Activated CD4-positive, alpha-beta memory T cell treated with anti-CD3 and anti-CD28 coated beads, Interleukin-2, amount 10 ng/mL, durations not matched to agents 7 days and 5 days (primary cell): ENCODE data around the gene XYLT1. TPM values are rescaled to one million over a fixed set of nuclear protein-coding genes. Genes with fewer than 3 reads are reported as not detected.

ENCODE experiments used
- CTCF ChIA-PET: fragments of 350-600 bp; sonication (Branson Sonifier 250); formaldehyde crosslinking; loops from one replicate; lab custom pipeline; 2021; ENCODE audit warnings: antibody characterized with exemption, inconsistent platforms; lab: Charles Lee
- POLR2A ChIA-PET: fragments of 350-600 bp; sonication (Branson Sonifier 250); formaldehyde crosslinking; loops from one replicate; lab custom pipeline; 2021; ENCODE audit warnings: antibody characterized with exemption; lab: Charles Lee
- DNase-seq: peaks from one replicate; pipeline ENCODE4 v3.0.0-alpha.2; 2020
- H3K27ac Mint-ChIP-seq: one replicate; pipeline ENCODE4 v1.8.0; 2021; ENCODE audit warnings: mild to moderate bottlenecking, mixed read lengths
- H3K27me3 Mint-ChIP-seq: one replicate; pipeline ENCODE4 v1.8.0; 2021; ENCODE audit warnings: mixed read lengths
- H3K36me3 Mint-ChIP-seq: one replicate; pipeline ENCODE4 v1.8.0; 2021; ENCODE audit warnings: low read depth, mixed read lengths
- H3K4me1 Mint-ChIP-seq: one replicate; pipeline ENCODE4 v1.8.0; 2021; ENCODE audit warnings: mixed read lengths
- H3K4me3 Mint-ChIP-seq: one replicate; pipeline ENCODE4 v1.8.0; 2021; ENCODE audit warnings: mild to moderate bottlenecking, mixed read lengths
- H3K9me3 Mint-ChIP-seq: one replicate; pipeline ENCODE4 v1.8.0; 2021; ENCODE audit warnings: mixed read lengths
- total RNA-seq, 2 experiments: library from RNA; stranded (reverse); gene quantifications; one replicate each; pipeline ENCODE4 v1.2.3, GENCODE V29; 2021

XYLT1 gene
- total RNA-seq, 2 experiments from 2014 or later = 30.2 to 34.9 TPM

DNA sequence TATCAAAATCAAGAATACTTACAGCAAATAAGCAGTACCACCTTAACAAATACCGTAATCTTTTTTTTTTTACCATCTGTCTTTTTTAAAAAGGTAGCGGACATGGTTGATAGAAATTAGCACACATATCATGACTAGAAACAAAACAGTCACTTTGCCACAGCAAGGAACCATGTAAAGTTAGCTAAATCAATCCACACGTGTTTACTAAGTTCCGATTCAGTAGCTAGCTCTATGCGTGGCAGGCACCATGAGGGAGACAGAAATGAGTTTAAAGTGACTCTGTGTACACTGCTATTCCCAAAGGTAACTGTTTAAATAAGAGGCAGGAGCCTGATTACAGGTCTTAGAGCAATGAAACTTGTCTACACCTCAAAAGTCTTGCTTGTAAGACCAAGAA is 108.6 kb downstream of the XYLT1 start:
- DNase-seq = no peak
- peaks cover 93% of the 10 kb centered on the region for H3K4me1 Mint-ChIP-seq
- no peak overlapping the region for H3K4me3 Mint-ChIP-seq
- peaks cover 43% of the 10 kb centered on the region for H3K36me3 Mint-ChIP-seq
- ChIA-PET CTCF (interaction anchor here (1.0 kb wide), 1 partner anchor 9 kb away, joined by 3 read pairs; no protein-coding TSS in a partner anchor), POLR2A (interaction anchor here (6.6 to 15.6 kb wide), 2 partner anchors 7 to 18 kb away, joined by 65 to 353 read pairs; no protein-coding TSS in a partner anchor)
- H3K9me3 Mint-ChIP-seq = no peaks in the 10 kb centered on the region
- H3K27ac Mint-ChIP-seq = no peak overlapping the region
- no peaks in the 10 kb centered on the region for H3K27me3 Mint-ChIP-seq

DNA sequence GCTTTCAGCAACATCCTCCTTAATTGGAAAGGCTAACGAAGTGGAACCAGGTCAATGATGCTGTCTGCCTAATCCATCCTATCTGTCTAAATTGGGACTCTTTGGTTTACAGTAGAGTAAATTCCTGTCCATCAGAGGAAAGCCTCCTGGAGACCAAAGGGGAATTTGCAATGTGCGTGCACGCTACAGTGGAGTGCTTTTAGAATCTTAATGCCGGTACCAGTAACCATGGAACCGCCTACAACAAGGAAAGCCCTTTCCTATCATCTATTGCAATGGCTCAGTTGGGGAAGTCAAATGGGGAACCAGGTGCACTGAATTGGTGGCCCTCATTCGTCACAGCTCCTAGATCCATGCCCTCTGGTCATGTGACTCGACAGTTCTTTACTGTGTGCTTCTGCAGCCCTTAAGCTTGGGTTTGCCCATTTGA is 110.1 kb downstream of the XYLT1 start:
- Mint-ChIP-seq H3K27ac (peak overlapping the region; percentile 28), H3K4me3 (no peak overlapping the region), H3K27me3 (no peaks in the 10 kb centered on the region), H3K36me3 (peaks cover 34% of the 10 kb centered on the region), H3K9me3 (no peaks in the 10 kb centered on the region), H3K4me1 (peaks cover 80% of the 10 kb centered on the region)
- ChIA-PET POLR2A (interaction anchor here (0.6 to 15.6 kb wide), 4 partner anchors 9 to 1429 kb away, joined by 3 to 353 read pairs (median 36); partner anchors contain the start of gene RPS15A), CTCF (interaction anchor here (2.1 kb wide), 1 partner anchor 9 kb away, joined by 12 read pairs; no protein-coding TSS in a partner anchor)
- no peak for DNase-seq

DNA sequence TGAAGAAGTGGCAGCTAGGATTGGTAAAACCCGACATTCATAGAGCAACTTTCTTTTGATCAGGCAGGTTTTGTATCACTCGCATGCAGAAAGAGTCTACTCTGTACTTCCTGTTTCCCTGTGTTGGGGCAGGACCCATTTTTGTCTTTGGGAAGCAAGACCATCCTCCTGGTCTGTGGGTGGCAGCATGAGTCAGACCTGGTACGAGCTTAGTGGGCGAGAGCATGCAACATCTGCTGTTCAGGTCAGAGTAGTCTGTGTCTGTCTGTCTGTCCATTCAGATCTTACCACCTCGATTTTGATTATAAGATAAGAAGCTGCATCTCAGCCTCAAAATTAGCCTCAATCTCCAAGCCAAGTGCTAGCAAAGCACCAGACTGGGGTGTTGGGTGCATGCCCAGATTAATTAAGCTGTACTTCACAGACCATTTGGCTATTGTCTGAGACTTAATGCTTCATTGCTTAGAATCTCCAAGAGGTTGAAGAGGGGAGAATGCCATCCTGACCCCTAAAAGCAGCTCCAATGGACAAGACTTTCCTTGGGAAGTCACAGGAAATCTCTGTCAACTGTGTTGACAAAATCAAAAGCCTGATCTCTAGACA is 110.9 kb downstream of the XYLT1 start:
- peak; percentile 61 for DNase-seq
- Mint-ChIP-seq H3K27me3 (no peaks in the 10 kb centered on the region), H3K9me3 (no peaks in the 10 kb centered on the region), H3K27ac (peak overlapping the region; percentile 79), H3K4me3 (no peak overlapping the region), H3K36me3 (peaks cover 32% of the 10 kb centered on the region), H3K4me1 (peaks cover 72% of the 10 kb centered on the region)
- ChIA-PET CTCF (interaction anchor here (0.7 to 2.1 kb wide), 5 partner anchors 9 to 110 kb away, joined by 3 to 12 read pairs (median 3); no protein-coding TSS in a partner anchor), POLR2A (interaction anchor here (0.6 to 15.6 kb wide), 7 partner anchors 10 to 1430 kb away, joined by 3 to 353 read pairs (median 5); partner anchors contain the start of gene RPS15A)

DNA sequence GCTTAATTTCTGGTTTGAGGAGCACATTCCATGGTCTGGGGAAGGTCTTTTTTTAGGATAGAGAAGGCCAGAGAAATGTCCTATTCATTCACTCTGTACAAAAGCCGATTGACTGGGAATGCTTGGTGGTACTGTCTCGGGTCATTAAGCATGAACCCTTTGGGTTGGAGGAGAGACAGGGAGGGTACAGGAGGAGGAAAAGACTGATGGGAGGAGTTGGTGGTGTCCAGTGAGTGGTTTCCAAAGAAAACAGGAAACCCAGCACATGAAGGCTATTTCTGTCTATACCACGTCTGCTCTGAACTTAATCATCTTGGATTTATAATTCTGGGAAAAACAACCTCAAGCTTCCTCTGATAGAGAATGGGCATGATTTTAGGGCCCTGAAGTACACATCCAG is 111.9 kb downstream of the XYLT1 start:
- DNase-seq = no peak
- no peak overlapping the region for H3K4me3 Mint-ChIP-seq
- peak overlapping the region; percentile 79 for H3K27ac Mint-ChIP-seq
- H3K27me3 Mint-ChIP-seq = no peaks in the 10 kb centered on the region
- H3K9me3 Mint-ChIP-seq = no peaks in the 10 kb centered on the region
- POLR2A ChIA-PET = interaction anchor here (1.8 to 15.6 kb wide), 3 partner anchors 11 to 21 kb away, joined by 5 to 353 read pairs (median 65); no protein-coding TSS in a partner anchor
- peaks cover 62% of the 10 kb centered on the region for H3K4me1 Mint-ChIP-seq
- peaks cover 35% of the 10 kb centered on the region for H3K36me3 Mint-ChIP-seq
- CTCF ChIA-PET = interaction anchor here (1.0 to 2.1 kb wide), 3 partner anchors 8 to 12 kb away, joined by 3 to 12 read pairs (median 10); no protein-coding TSS in a partner anchor

DNA sequence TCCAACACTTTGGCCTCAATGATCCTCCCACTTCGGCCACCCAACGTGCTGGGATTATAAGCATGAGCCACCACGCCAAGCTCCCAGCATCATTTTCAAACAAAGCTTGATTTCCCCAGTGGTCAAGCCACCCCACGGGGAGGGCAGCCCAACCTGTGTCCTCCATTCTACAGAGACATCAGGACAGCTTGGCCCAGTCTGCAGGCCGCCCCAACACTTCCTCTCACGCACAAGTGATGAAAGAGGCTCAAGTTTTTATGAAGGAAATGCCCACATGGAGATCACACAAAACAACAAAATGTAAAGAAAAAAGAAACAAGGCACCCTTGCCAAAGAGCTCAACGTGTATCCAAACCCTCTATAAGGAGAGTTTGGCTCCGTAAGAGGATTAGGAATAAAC is 112.4 kb downstream of the XYLT1 start:
- no peaks in the 10 kb centered on the region for H3K9me3 Mint-ChIP-seq
- H3K4me1 Mint-ChIP-seq = peaks cover 62% of the 10 kb centered on the region
- no peak for DNase-seq
- ChIA-PET CTCF (interaction anchor here (2.1 kb wide), 1 partner anchor 11 kb away, joined by 12 read pairs; no protein-coding TSS in a partner anchor), POLR2A (interaction anchor here (1.8 to 15.6 kb wide), 3 partner anchors 11 to 21 kb away, joined by 5 to 353 read pairs (median 65); no protein-coding TSS in a partner anchor)
- H3K27me3 Mint-ChIP-seq = no peaks in the 10 kb centered on the region
- peaks cover 40% of the 10 kb centered on the region for H3K36me3 Mint-ChIP-seq
- peak overlapping the region; percentile 79 for H3K27ac Mint-ChIP-seq
- no peak overlapping the region for H3K4me3 Mint-ChIP-seq

DNA sequence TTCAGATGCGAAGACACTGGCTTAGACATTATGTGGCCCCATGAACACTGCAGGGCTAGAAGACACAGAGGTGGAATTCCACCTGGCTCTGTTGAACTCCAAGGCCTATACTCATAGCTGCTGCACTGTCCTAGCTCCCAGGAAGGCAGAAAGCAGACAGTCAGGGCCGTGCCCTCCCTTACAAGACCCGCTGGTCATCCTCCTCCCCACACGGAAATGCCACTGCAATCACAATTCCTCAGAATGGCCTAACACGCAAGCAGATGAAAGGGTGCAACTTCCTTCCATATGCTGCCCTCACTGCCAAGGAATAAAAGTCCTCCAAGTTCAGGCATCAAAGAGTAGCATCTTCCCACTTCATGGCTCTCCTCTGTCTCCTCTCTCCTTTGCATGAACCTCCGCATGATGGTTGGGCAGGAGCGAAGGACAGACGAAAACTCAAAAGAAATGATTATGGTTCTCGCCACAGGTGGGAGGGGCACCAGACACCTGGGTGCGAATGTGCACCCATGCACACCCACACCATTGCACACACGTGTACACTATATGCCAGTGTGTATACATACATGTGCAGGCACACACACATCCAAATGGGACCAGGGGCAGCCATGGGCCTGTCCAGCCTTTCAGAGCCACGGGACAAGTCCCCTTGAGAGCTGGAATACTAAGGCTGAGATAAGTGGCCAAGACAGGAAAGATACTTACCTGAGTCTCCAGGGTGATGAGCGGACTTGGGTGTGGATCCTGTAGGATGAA is 113.3 kb downstream of the XYLT1 start:
- no peak for DNase-seq
- POLR2A ChIA-PET = interaction anchor here (6.6 to 15.6 kb wide), 2 partner anchors 12 to 13 kb away, joined by 65 to 353 read pairs; no protein-coding TSS in a partner anchor
- Mint-ChIP-seq H3K9me3 (no peaks in the 10 kb centered on the region), H3K4me3 (no peak overlapping the region), H3K27me3 (no peaks in the 10 kb centered on the region), H3K4me1 (peaks cover 57% of the 10 kb centered on the region), H3K27ac (no peak overlapping the region), H3K36me3 (peaks cover 48% of the 10 kb centered on the region)
- CTCF ChIA-PET = no interaction called here

DNA sequence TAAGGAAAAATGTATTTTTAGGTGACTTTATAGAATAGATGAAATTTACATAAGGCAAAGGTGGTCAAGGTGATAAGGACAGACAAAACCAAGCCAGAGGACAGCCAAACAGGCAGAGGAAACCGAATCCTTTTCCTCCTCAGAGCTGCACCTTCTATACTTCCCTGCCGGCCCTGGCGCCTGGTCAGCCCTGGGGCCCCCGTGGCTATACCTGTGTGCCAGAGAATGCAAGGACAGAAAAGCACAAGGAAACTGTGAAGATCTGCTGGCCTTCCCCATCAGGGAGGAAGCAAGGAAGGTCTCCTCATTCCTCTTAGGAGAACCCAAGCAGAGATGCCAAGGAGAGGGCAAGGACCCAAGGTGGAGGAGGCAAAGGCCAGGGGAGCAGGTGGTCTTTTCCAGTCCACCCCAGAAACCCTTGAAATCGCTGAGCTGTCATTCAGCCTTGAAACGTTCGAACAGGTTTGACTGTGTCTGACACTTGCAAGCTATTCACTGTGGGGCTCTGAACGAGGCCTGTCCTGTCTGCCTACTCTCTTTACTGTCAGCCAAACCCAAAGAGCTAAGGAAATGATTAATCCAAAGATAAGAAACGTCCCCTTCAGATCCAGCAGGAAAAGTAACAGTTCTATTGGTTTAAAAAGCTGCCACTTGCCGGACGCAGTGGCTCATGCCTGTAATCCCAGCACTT is 114.4 kb downstream of the XYLT1 start:
- H3K4me3 Mint-ChIP-seq = no peak overlapping the region
- peaks cover 51% of the 10 kb centered on the region for H3K36me3 Mint-ChIP-seq
- POLR2A ChIA-PET = interaction anchor here (0.7 to 6.6 kb wide), 2 partner anchors 13 to 14 kb away, joined by 3 to 65 read pairs; no protein-coding TSS in a partner anchor
- peaks cover 55% of the 10 kb centered on the region for H3K4me1 Mint-ChIP-seq
- no peaks in the 10 kb centered on the region for H3K27me3 Mint-ChIP-seq
- CTCF ChIA-PET = no interaction called here
- no peaks in the 10 kb centered on the region for H3K9me3 Mint-ChIP-seq
- no peak for DNase-seq
- no peak overlapping the region for H3K27ac Mint-ChIP-seq

DNA sequence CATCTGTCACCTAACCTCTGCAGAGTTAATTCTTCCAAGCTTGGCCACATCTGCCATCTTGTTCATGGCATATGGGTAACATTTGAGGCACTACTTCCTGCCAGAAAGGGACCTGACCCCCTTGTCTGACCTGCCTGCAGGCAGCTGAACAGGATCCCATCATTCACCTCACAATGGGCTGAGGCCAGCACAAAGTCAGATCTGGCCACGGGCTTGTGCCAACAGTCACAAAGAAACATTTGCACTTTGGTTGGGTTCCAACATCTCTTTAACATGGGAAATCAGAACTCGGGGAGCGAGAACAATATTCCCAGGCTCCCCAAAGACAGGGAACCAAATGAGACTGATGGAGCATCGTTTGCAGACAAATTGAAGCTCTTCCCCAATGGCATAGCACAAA is 116.1 kb downstream of the XYLT1 start:
- H3K36me3 Mint-ChIP-seq = peaks cover 58% of the 10 kb centered on the region
- no peak for DNase-seq
- no peak overlapping the region for H3K27ac Mint-ChIP-seq
- no peaks in the 10 kb centered on the region for H3K9me3 Mint-ChIP-seq
- ChIA-PET CTCF (interaction anchor here (0.7 kb wide), 1 partner anchor 1610 kb away, joined by 3 read pairs; no protein-coding TSS in a partner anchor), POLR2A (interaction anchor here (1.1 to 1.3 kb wide), 2 partner anchors 9 to 15 kb away, joined by 3 to 4 read pairs; no protein-coding TSS in a partner anchor)
- H3K27me3 Mint-ChIP-seq = no peaks in the 10 kb centered on the region
- H3K4me3 Mint-ChIP-seq = no peak overlapping the region
- peaks cover 42% of the 10 kb centered on the region for H3K4me1 Mint-ChIP-seq

DNA sequence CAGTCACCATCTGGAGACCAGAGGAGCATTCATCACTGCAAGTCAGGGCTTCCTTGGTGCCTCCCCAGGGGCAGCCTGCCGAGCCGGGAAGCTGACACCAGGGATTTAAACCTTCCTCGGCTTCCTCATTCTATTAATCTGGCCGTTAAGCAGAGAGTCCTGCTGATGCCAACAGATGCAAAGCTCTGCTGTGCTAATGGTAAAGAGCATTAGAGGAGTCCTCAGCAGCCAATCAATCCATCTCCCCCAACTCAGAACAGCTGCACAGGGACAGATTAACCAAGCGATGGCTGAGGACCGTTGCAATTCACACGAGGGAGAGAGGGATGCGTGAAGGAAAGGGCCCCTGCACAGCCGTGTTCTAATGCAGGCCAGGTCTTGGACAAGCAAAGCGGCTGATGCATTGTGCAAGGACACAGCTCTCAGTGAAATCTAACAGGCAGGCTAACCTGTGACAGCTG is 116.6 kb downstream of the XYLT1 start:
- no peak for DNase-seq
- Mint-ChIP-seq H3K4me1 (peaks cover 42% of the 10 kb centered on the region), H3K9me3 (no peaks in the 10 kb centered on the region), H3K27ac (no peak overlapping the region), H3K4me3 (no peak overlapping the region), H3K36me3 (peaks cover 60% of the 10 kb centered on the region), H3K27me3 (no peaks in the 10 kb centered on the region)
- ChIA-PET CTCF (interaction anchor here (0.7 kb wide), 1 partner anchor 1610 kb away, joined by 3 read pairs; no protein-coding TSS in a partner anchor), POLR2A (interaction anchor here (1.1 to 1.3 kb wide), 2 partner anchors 10 to 15 kb away, joined by 3 to 4 read pairs; no protein-coding TSS in a partner anchor)

DNA sequence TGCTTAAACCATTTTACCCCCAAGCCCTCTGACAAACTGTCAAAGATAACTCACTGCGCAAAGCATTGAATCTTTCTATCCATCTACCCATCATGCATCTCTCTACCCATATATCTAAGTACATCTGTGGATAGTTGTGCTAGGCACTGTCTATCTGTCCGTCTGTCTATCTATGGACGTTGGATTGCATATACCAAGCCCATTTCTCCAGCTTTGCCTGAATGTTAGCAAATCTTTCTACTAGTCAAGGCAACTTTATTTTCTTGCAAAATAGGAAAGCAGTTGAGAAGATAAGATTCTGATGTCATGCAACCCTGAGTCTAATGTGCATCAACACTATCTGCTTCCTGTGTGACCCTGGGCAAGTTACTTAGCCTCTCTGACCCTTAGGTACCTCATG is 117.2 kb downstream of the XYLT1 start:
- H3K27me3 Mint-ChIP-seq = no peaks in the 10 kb centered on the region
- H3K4me3 Mint-ChIP-seq = no peak overlapping the region
- peaks cover 62% of the 10 kb centered on the region for H3K36me3 Mint-ChIP-seq
- no peak for DNase-seq
- no peak overlapping the region for H3K27ac Mint-ChIP-seq
- H3K4me1 Mint-ChIP-seq = peaks cover 42% of the 10 kb centered on the region
- POLR2A ChIA-PET = no interaction called here
- CTCF ChIA-PET = interaction anchor here (0.9 kb wide), 1 partner anchor 9 kb away, joined by 3 read pairs; no protein-coding TSS in a partner anchor
- H3K9me3 Mint-ChIP-seq = no peaks in the 10 kb centered on the region

DNA sequence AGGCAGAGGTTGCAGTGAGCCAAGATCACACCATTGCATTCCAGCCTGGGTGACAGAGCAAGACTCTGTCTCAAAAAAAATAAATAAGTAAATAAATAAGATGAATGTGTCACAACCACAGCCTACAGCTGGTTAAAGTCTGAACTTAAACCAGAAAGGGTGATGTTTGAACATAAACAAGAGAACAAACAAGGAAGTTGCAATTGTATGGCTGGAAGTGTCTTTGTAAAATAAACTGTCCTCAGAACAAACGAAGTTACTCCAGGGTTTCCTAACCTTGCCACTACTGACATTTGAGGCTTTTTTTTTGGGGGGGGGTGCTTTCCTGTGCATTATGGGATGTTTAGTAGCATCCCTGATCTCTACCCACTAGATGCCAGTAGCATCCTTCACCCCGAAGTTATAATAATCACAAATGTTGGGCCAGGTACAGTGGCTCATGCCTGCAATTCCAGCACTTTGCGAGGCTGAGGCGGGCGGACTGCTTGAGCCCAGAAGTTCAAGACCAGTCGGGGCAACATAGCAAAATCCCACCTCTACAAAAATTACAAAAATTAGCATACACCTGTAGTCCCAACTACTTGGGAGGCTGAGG is 119.2 kb downstream of the XYLT1 start:
- CTCF ChIA-PET = interaction anchor here (0.8 to 1.4 kb wide), 2 partner anchors 8 to 11 kb away, joined by 3 to 7 read pairs; no protein-coding TSS in a partner anchor
- H3K27me3 Mint-ChIP-seq = no peaks in the 10 kb centered on the region
- DNase-seq = no peak
- H3K36me3 Mint-ChIP-seq = peaks cover 58% of the 10 kb centered on the region
- POLR2A ChIA-PET = interaction anchor here (0.6 to 1.6 kb wide), 2 partner anchors 10 to 13 kb away, joined by 3 to 5 read pairs; no protein-coding TSS in a partner anchor
- H3K27ac Mint-ChIP-seq = no peak overlapping the region
- H3K4me1 Mint-ChIP-seq = peaks cover 50% of the 10 kb centered on the region
- no peak overlapping the region for H3K4me3 Mint-ChIP-seq
- H3K9me3 Mint-ChIP-seq = no peaks in the 10 kb centered on the region
